Measurements from ENCODE around the gene NPM3.
"Not testable (repeated sequence)": the region's sequence is repeated elsewhere in the genome, so short reads cannot be mapped to it uniquely, and the experiment has no call there.

The NPM3 gene

DNA sequence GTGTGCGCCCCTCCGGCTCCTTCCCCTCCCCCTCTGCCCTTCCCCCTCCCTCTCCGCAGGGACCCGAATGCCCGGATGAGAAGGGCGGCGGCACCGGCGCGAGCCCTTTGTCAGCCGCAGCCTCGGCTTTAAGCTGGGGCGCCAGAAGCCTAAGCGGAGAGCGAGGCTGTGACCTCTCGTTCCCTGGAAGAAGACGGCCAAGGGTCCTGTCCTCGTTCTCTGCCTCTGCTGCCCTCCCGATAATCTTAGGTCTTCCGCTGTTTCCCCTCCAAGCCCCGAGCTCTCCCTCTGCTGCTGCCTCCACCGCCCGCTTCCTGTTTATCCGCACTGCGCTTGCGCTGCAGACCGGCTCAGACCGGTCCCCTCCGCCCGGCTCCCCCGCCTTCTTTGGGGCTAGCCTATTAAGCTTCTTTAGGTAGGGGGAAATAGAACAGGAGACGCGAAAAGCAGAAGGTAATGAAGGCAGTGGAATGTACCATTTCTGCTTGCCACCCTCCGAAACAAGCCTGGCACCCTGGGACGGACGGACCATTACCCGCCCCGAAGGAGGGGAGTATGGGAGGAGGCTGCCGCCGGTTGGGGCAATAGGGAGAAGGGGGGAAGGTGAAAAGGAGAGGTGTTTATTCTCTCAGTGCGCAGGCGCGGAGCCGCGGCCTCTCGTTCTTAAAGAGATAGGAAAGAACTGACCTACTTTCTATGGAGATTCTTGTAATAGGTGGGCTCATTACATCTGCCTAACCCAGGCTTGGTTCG is 35.0 kb upstream of the NPM3 start, which contains the start of gene OGA:
Gene OGA (minus strand): TSS at position 326 of the 753 bp plus-strand sequence. CDS start 422 bp downstream, outside the sequence.
- FAIRE-seq: peak; percentile 84
- peak; percentile 93 for TF ChIP-seq POLR2A (IDR thresholded peaks at IDR 0.05; ENCODE audit: low read depth, low read length)

GRCh38 chr10:101817337-101818118 is 34.3 kb upstream of the NPM3 start:
- DNase-seq (ENCODE audit: insufficient read length, low spot score): peak; percentile 61

More for the DNA sequence above, 35.0 kb upstream of the NPM3 start, which contains the start of gene OGA:
- DNase-seq (ENCODE audit: insufficient read length, low spot score): peak; percentile 95

GRCh38 chr10:101816913-101817336 is 33.7 kb upstream of the NPM3 start:
- FAIRE-seq (no peak), DNase-seq (ENCODE audit: insufficient read length, low spot score) (no peak)
- no peak for TF ChIP-seq POLR2A (IDR thresholded peaks at IDR 0.05; ENCODE audit: low read depth, low read length)

More at GRCh38 chr10:101817337-101818118, 34.3 kb upstream of the NPM3 start:
- FAIRE-seq: no peak
- peak; percentile 36; the same call in 1 of the 2 replicates for TF ChIP-seq POLR2A (IDR thresholded peaks at IDR 0.05; ENCODE audit: low read depth, low read length)

DNA sequence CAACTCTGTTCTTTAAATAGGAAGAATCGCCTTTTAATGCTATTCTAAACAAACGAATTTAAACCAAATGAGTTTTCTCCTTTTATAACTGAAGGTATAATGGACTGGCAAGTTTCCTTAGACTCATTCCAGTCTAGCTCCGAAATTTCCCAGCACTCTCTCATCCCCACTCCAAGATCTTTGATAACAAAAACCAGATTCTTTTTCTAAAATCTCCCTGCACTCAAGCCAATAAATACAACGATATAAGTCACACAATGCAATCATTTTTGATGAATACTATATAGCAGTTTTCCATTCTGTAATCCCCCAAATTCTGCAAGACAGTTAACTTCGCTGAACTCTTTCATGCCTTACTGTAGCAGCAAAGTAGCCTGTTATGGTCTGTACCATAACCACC is 33.1 kb upstream of the NPM3 start:
- TF ChIP-seq POLR2A (IDR thresholded peaks at IDR 0.05; ENCODE audit: low read depth, low read length): no peak
- no peak for DNase-seq (ENCODE audit: insufficient read length, low spot score)

DNA sequence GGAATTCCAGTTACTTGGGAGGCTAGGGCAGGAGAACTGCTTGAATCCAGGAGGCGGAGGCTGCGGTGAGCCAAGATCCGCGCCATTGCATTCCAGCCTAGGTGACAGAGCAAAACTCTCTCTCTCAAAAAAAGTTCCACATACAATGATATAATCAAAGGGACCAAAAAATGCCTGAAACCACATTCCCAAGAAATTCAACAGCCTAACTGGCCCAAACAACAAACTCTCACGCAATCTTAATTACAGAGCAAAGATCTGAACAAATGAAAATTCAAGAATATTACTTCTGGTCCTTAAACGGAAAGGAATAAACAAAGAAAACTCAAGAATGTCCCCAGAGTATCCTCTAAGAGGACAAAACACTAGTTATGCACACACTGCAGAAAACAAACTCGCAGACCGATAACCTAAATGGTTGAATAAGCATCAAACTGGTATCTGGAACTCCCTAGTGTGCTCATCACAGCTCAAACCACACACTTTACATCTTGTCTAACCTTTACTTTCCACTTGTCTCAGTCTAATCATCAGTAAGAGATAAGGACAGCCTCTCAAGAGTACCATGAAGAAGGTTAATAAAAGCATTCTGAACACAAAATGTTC is 31.3 kb upstream of the NPM3 start:
- FAIRE-seq: no peak

More for the DNA sequence above, 33.1 kb upstream of the NPM3 start:
- FAIRE-seq: no peak

DNA sequence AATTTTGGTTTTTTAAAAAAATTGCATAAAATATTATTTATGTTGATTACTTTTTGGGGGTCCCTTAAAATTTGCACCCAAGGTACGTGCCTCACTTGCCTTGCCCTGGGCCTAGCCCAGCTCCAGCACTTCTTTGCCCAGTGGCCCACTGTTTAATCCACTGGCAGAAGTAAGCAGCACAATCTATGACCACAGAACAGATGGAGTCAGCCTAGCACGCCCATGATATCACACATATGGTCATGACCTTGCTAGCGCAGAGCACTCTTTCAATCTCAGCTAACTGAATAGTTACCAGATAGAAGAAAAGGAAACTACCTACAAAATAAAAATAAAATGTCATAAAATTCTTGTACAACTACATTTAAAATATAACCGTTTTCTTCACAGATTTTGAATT is 29.4 kb upstream of the NPM3 start:
- no peak for TF ChIP-seq POLR2A (IDR thresholded peaks at IDR 0.05; ENCODE audit: low read depth, low read length)
- no peak for FAIRE-seq
- DNase-seq (ENCODE audit: insufficient read length, low spot score): no peak

More for the DNA sequence above, 31.3 kb upstream of the NPM3 start:
- no peak for DNase-seq (ENCODE audit: insufficient read length, low spot score)
- no peak for TF ChIP-seq POLR2A (IDR thresholded peaks at IDR 0.05; ENCODE audit: low read depth, low read length)

DNA sequence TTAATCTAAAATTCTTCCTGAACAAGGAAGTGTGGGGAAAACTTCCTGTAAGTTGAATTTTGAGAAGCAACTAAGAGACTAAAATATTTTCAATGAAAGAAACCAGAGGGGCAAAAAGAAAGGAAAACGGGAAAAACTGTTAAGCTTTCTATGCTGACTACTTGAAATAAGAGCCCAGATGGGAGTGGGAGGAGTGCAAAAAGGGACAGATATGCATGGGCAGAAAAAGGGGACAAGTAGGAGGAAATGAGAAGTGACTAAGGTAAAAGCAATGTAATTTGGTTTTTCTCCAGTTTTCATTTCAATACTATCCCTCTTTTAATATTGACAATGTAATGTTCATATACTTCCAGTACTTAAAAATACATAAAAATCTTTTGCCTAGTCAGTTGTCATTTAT is 23.9 kb upstream of the NPM3 start:
- no peak for TF ChIP-seq POLR2A (IDR thresholded peaks at IDR 0.05; ENCODE audit: low read depth, low read length)
- DNase-seq (ENCODE audit: insufficient read length, low spot score) (no peak), FAIRE-seq (no peak)

- DNase-seq (ENCODE audit: insufficient read length, low spot score) (no peak), FAIRE-seq (no peak)
- TF ChIP-seq POLR2A (IDR thresholded peaks at IDR 0.05; ENCODE audit: low read depth, low read length): no peak
These were observed 20.3 kb upstream of the NPM3 start for GRCh38 chr10:101803511-101803910.

DNA sequence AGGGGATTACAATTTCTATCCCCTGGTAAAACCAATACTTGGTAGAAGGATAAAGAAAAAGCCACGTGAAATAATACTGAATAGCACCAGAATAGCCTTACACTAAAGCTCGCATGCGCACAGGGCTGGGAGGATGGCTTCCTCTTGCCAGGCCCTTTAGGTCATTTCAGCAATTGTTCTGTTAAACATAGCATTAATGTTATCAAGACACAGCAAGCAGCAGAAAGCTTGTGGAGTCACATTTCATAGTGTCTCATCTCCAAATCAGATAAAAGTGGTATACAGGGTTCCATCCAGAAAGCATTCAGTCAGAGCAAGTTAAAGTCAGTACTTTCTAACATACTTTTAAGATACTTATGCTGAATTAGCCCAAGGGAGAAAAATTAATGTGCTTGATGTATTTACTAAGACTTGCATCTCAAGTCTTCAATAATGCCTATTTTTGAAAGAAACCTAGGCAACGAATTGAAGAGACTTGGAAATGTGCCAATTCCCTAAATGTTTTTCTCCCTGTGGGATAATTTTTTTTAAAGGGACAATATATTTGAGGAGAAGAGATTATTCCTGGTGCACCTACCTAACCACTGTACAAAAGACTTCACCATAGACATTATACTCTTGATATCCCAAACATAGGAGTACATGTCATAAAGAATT is 14.3 kb upstream of the NPM3 start:
- no peak for FAIRE-seq
- no peak for DNase-seq (ENCODE audit: insufficient read length, low spot score)
- TF ChIP-seq POLR2A (IDR thresholded peaks at IDR 0.05; ENCODE audit: low read depth, low read length): no peak

- FAIRE-seq (no peak), DNase-seq (ENCODE audit: insufficient read length, low spot score) (no peak)
- TF ChIP-seq POLR2A (IDR thresholded peaks at IDR 0.05; ENCODE audit: low read depth, low read length): no peak
These were observed 10.3 kb upstream of the NPM3 start for GRCh38 chr10:101793526-101793925.

GRCh38 chr10:101789686-101790085 is 6.4 kb upstream of the NPM3 start:
- no peak for TF ChIP-seq POLR2A (IDR thresholded peaks at IDR 0.05; ENCODE audit: low read depth, low read length)
- no peak for DNase-seq (ENCODE audit: insufficient read length, low spot score)
- peak; percentile 52 for FAIRE-seq

- DNase-seq (ENCODE audit: insufficient read length, low spot score); FAIRE-seq: not testable (repeated sequence)
These were observed 6.0 kb upstream of the NPM3 start for GRCh38 chr10:101789231-101789630.

GRCh38 chr10:101785801-101786200 is 2.6 kb upstream of the NPM3 start:
- no peak for FAIRE-seq
- no peak for DNase-seq (ENCODE audit: insufficient read length, low spot score)
- TF ChIP-seq POLR2A (IDR thresholded peaks at IDR 0.05; ENCODE audit: low read depth, low read length): no peak

GRCh38 chr10:101784558-101784957 is 1.3 kb upstream of the NPM3 start:
- no peak for TF ChIP-seq POLR2A (IDR thresholded peaks at IDR 0.05; ENCODE audit: low read depth, low read length)
- no peak for FAIRE-seq
- DNase-seq (ENCODE audit: insufficient read length, low spot score): no peak
